IMR-90 (cell line): ENCODE measurements around the gene EGFR.

Experiments
- BHLHE40 ChIP-seq: fragments of 150-350 bp; IDR thresholded peaks from 2 replicates; pipeline ENCODE4 v1.6.1; 2016; ENCODE audit warnings: mild to moderate bottlenecking, low read depth, low read length
- CEBPB ChIP-seq: IDR thresholded peaks from 2 replicates; pipeline ENCODE4 v1.6.1; 2012; ENCODE audit warnings: low read depth, low read length, improper control_type of control experiment
- CTCF ChIP-seq: conservative IDR thresholded peaks from 2 replicates; pipeline ENCODE4 v1.5.1; 2012; ENCODE audit warnings: mild to moderate bottlenecking, low read depth, low read length, improper control_type of control experiment
- FOS ChIP-seq: fragments of 150-350 bp; IDR thresholded peaks from 2 replicates; pipeline ENCODE4 v1.6.1; 2016; ENCODE audit warnings: low read depth, low read length
- MAZ ChIP-seq: IDR thresholded peaks from 2 replicates; pipeline ENCODE4 v1.6.1; 2012; ENCODE audit warnings: low read depth, mild to moderate bottlenecking, low read length, improper control_type of control experiment, moderate library complexity, borderline replicate concordance
- MXI1 ChIP-seq: IDR thresholded peaks from 2 replicates; pipeline ENCODE4 v1.6.1; 2012; ENCODE audit warnings: low read depth, mild to moderate bottlenecking, low read length, moderate library complexity, borderline replicate concordance
- POLR2A ChIP-seq: IDR thresholded peaks from 2 replicates; pipeline ENCODE4 v1.6.1; 2012; ENCODE audit warnings: mild to moderate bottlenecking, low read depth, low read length
- RFX5 ChIP-seq: IDR thresholded peaks from 2 replicates; pipeline ENCODE4 v1.8.0; 2012; ENCODE audit warnings: low read depth, mild to moderate bottlenecking, low read length, moderate library complexity
- SMC3 ChIP-seq: fragments of 150-350 bp; IDR thresholded peaks from 2 replicates; pipeline ENCODE4 v1.6.1; 2016; ENCODE audit warnings: low read depth, mild to moderate bottlenecking, antibody characterized with exemption, low read length, moderate library complexity

GRCh38 chr7:55118426-55118825 lies 99.6 kb downstream of the EGFR start:
- TF ChIP-seq FOS (no peak), BHLHE40 (no peak), CTCF (no peak), RFX5 (no peak), MXI1 (no peak), CEBPB (no peak), POLR2A (no peak), SMC3 (no peak), MAZ (no peak)
